DMS53 (cell line): ENCODE measurements around the gene TMPRSS3.

Experiments
- DNase-seq: peaks from one replicate; lab custom pipeline; 2025; lab: John Stamatoyannopoulos, UW

The TMPRSS3 gene

DNA sequence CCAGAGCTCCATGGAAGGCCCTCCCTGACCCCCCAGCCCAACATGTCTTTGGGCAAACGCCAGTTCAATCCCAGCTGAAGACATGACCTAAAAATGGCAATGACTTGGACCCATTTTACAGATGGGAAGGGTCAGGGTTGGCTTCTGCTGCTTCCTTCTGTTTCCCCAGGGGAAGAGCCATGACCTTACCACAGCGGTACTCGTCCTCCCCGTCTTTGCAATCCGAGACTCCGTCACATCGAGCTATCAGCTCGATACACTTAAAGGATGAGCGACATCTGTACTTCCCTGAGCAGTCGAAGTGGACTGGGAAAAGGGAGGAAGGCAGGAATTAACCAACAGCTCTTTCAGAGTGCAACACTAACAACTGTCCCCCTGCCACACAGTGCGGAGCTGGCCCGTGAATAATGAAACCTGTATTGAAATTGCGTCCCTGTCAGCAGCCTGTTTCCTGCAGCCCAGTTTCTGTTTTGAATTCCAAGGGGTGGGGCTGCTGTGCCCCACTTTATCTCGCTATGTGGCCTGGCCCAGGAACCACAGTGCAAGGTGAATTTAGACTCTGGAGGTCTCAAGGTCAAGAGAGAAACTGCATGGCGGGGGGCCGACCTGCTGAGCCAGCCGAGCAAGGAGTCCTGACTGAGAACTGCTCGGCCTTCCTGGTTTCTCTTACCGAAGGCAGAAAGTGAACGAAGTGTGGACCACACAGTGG lies 7.0 kb downstream of the TMPRSS3 start:
- DNase-seq, result peak; percentile 70

DNA sequence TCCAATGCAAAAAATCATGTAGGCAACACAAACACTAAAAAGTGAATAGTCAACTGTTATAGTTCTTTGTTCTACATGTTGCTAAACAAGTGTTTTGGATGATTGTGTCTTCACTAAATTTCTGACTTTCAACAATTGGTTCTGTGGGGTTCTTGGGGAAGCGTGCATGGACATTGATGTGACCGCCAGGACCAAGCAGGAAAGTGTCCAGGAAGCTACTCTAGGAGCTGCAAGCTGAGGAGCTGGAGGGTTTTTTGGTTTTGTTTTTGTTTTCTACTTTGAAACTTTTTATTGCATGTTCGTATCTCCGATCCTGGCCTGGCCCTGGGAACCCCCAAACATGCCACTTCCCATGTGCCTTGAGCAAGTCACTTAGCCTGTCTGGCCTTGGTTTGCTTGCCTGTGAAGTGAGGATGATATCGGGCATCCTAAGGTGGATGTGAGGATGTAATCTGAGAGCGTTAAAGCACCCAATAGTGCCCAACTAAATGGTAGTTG lies 8.0 kb downstream of the TMPRSS3 start:
- no peak for DNase-seq

DNA sequence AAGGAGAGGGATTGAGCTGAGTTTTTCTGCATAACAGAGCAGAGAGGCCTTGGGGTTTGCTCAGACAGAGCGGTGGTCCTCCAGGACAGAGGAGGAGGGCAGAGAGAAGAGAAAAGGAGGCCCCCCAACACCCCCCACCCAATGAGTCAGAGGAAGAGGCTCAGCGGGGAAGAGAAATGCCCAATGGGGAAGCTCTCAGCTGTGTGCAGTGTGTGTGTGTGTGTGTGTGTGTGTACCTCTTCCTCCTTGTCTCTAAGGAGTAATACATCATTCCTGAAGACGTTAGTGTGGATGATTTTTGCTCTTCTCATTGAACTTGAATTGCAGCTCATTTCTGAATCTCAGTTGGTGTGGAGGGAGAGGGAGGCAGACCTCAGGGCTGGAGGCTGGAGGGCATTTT lies 8.7 kb downstream of the TMPRSS3 start:
- no peak for DNase-seq

DNA sequence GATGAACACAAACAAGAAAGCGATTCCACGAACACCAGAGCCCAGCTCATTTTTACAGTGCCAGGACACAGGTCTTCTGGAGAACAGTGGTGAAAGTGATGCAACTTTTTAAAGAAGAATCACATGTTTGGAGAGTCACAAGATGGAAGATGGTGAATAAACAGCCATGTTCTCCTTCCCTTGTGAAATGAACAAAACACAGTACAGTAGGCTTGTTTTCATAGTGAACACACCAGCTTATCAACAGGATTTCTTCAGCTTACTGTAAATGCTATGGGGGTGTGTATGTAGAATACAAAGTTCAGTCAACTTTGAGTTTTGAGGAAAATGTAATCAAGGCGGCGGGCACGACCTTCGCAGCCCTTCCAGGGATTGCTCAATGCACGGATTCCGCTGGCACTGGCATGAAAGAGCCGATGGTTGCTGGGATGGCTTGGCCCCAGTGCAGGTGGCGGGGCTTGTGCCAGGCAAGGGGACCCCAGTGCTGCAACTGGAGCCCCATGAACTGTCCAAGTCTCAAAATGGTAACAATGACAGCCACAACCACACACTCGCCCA lies 9.7 kb downstream of the TMPRSS3 start:
- DNase-seq, result no peak

DNA sequence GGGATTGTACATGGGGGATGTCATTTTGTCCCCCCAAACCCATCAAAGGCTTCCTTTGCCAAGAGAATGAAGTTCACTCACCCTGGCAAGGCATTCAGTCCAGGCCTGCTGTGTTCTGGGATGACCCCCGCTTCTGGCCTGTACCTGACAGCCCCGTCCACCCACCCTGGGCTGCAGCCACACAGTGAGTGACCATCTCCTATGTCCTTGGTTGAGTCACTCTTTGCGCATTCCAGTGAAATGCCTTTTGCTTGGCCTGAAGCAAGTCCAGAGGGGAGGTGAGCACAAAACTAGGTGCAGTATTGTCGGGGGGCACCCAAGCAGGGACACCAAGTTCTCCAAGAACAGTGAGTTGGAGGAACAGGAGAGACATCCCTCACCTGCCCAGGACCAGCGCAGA lies 10.2 kb downstream of the TMPRSS3 start:
- no peak for DNase-seq

DNA sequence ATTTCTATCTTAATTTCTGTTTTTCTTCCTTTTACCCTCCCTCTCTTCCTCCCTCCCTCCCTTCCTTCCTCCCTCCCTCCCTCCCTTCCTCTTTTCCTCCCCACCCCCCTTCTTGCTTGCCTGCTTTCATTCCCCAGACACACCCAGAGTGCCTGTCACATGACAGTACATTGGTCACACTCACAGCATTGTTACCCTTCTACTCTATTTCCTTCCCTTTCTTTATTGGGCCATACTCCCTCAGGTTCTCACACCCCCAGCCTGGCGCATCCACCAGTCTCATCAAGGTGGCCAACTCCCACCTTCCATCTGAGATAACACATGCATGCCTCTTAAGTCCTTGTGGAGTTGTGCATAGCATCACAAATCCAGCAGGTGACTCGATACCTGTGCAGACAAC lies 10.9 kb downstream of the TMPRSS3 start:
- DNase-seq, result no peak

DNA sequence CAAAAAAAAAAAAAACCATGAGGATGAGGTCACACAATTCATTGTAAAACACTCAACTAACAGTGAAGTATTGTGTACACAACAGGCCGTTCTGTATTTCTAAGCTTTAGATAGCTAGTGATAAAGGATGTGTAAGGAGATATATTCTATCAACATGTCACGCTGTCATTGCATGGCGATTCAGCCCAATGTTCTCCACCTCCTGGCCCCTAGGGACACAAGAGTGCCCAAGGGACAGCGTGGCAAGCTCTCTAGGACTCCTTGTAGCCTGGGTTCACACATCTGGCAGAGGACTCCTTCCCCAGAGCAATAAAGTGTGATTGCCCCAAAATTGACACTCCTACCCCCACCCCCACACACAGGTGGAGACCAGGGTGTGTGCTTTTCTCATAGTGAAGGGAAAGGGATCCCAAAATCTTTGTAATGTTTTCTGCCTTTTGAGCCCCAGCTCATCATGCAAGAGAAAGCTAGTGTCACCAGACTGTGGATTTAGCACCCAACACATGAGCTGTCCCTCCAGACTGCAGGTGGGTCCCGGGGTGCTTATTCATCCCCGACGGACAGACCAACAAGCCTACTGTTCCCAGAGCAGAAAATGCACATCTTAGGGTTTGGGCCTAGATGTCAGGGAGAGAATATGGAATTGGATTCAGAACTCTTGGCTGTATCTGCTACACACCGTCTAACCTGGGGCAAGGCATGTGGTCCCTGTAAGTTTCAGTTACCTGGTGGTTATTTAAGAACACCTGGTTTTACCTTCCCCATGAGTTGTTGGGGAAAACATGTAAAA lies 11.5 kb downstream of the TMPRSS3 start:
- DNase-seq, result peak; percentile 86

DNA sequence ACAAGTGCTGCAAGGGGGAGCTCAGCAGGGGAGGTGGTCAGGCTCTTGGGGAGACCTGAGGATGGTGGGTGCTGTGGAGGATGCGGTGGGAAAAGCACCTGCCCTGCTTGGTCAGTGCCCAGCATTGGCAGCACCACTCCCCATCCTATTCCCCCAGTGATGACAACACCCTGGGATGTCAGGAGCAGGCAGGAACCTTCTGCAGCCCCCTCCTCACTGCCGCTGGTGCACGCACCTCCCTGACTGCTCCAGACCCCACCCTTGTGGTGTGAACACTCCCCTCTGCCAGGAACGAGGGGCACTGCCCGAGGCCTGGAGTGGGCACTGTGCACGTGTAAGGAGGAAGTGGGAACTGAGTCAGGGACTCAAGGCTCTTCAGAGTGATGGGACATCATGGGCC lies 12.5 kb downstream of the TMPRSS3 start:
- DNase-seq, result no peak

DNA sequence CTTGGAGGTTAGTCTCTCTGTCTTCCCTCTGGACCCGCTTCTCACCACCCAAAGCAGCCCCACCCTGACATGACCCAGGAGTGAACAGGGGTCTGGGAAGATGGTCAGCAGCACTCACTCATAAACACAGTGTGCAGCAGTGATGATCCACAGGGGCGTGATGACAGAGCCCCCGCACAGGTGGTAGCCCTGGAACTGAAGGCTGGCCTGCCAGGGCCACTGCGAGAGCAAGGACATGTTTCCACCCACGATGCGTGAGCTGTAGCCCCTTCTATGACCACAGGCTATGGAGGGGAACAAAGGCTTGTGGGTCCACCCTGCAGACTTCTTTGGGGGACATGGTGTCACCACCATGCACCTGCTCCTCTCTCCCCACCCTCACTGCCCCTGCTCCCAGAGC lies 12.9 kb downstream of the TMPRSS3 start:
- no peak for DNase-seq

DNA sequence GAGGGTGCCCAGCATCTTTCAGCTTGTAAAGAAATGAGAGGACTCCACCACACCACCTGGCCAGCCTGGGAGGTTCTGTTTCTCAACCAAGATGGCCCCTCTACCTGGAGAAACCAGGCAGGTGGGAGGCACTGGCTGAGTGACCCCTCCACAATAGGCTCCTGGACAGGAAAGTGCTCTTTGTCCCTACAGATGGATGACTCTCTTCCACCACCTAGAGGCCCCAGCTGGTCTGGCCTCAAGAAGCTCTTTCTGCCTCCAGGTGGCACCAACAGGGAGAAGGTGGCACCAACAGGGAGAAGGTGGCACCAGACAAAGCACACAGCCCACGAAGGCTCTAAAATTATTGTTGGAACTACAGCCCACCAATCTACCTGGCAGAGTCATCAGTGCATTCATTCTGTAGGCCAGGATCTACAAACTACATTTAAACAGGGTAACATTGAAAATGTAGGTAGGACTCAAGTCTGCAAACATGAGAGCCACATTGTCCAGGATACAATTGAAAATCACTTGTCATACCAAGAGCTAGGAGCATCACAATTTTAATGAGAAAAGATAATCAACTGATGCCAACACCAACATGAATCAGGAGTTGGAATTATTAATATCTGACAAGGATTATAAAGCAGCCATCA lies 14.4 kb downstream of the TMPRSS3 start:
- peak; percentile 89 for DNase-seq

DNA sequence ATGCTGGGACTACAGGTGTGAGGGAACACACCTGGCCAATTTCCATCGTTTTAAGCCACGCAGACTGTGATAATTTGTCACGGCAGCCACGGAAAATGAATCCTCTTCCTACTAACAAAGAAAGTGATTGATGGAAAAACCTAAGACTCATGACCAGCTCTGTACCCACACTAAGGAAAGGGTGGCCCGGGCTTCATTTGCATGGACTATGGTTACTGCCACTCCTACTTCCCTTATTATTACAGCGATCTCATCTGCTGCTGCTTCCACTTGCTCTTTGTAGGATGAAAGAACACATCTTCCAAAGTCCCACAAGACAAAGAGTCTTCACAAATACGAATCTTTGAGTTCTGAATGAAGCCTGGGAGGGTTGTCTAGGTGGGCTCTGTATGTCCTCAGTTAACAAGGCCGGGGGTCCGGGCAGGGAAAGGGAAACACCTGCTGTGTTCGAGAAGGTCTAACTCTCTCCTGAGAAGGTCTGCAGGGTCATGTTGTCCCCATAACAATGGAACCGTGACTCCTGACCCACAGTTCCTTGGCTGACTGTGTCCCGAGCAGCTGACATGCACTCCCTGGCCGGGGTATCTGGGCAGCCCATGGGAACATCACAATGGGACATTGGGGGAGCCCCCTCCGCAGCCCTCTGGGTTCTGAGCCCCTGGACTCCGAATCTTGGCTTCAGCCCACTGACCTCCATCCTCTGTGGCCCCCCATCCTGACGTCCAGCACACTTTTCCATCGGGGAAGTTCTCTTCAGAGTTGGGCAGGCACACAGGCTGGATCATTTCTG lies 16.2 kb downstream of the TMPRSS3 start:
- DNase-seq, result no peak

DNA sequence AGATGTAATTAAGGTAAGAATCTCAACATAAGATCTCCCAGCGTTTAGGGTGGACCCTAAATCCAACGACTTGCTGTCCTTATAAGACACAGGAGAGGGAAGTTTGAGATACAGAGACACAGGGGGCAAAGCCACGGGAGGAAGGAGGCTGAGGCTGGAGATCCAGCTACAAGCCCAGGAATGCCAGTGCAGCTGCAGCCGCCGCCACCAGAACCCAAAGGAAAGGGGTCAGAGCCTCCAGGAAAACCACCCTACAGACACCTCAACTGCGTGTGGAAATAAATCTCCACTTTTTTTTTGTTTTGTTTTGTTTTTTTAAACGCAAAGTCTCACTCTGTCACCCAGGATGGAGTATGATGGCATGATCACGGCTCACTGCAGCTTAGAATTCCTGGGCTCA lies 17.4 kb downstream of the TMPRSS3 start:
- DNase-seq, result no peak

DNA sequence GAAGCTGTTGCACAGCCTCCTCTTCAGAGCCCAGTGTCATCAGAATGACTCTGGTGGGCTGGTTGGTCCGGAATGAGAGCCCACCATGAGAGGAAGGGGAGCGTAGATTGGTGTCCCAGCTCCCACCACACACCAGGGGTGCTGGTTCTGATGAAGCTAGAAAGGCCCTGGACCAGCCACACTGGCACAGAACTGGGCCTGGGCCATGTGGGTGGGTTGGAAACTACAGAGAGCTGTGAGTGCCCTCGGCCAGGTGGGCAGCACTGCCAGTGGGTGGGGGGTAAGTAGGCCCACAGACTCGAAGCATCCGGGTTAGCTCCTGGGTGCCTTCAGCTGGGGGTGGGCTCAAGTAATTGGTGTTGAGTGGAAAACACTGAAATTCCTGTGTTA lies 17.9 kb downstream of the TMPRSS3 start:
- no peak for DNase-seq

DNA sequence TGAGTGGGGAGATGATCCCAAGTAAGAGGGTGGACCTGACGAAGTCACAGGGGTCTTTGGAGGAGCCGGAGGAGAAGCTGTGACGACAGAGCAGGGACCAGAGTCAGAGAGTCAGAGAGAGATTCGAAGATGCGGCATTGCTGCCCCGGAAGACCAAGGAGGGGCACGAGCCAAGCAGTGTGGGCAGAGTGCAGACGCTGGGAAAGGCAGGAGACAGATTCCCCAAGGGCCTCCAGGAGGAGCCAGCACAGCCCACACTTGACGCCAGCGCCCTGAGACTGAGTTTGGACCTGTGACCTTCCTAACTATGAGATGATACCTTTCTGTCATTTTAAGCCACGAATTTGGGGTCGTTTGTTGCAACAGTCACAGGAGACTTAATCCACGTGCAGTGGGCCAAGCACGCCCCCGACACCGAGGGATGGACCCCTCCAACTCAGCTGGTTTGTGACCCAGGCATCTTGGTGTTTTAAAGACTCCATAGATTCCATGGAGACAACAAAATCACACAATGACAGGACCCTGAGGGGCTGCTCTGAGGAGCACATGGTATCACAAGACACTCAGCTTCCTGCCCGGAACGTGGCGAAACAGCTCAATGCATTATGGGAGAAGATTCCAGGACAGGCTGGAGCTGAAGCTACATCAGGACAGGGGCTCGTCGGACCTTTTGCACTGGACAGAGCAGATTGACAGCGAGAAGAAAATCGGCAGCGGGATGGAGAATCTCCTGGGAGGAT lies 18.5 kb downstream of the TMPRSS3 start:
- DNase-seq, result no peak

DNA sequence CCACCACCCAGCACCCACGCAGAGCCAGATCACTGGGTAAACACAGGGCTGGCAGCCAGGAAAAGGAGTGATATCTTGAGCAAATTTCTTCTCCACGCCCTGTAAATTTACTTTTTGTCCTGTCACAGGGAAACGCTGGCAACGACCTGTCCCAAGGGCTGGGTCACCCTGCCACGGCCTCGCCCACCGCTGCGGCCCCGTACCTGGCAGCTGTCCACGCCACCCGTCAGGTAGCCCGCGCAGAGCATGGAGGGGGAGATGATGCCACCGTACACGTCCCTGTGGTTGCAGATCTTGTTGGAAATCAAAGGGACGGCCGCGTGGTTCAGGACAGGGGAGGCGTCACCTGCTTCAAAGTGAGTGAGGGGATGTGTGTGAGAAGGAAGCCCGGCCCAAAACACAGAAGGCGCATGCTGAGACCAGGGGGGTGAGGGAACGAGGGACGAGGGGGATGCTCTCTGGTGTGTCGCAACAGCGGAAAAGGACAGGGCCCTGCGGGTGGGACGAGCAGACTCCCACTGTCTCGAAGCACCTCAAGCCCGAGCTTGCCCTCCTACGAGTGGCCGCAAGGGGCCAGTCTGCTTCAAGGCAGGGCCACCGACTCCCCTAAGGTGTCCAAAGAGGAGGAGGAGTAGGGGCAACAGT lies 19.4 kb downstream of the TMPRSS3 start:
- DNase-seq, result peak; percentile 38

DNA sequence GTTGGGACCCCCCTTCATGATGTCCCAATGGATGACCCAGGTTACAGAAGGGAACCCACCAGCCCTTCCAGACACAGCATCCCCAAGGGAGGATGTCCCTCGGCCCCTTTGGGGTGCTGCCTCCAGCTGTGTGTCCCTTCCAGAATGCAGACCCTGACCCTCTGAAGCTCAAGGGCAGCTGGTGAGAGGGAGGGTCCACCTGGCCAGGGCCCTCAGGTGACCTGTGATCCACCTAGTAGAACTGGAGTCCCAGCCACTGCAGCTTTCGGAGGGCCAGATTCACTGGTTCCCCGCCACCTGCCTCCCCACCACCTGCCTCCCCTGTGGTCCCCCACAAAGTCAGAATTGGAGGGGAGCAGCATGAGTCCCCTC lies 19.9 kb downstream of the TMPRSS3 start:
- DNase-seq, result no peak

DNA sequence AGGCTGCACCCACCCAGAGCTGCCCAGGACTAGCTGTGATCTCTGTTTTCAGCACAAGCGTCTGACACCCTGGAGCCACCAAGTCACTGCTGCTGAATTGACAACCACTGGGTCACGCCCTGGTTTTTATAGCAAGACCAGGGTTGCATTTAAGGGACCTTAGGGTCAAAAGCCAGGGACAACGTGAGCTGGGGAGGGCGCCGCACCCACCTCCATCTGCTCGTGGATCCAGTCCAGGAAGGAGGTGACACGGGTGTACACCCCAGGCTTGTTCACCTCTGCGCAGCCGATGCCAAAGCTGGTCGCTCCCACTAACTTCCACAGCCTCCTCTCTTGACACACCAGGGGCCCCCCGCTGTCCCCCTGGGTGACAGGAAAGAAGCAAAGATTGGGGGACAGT lies 20.3 kb downstream of the TMPRSS3 start:
- DNase-seq, result no peak

DNA sequence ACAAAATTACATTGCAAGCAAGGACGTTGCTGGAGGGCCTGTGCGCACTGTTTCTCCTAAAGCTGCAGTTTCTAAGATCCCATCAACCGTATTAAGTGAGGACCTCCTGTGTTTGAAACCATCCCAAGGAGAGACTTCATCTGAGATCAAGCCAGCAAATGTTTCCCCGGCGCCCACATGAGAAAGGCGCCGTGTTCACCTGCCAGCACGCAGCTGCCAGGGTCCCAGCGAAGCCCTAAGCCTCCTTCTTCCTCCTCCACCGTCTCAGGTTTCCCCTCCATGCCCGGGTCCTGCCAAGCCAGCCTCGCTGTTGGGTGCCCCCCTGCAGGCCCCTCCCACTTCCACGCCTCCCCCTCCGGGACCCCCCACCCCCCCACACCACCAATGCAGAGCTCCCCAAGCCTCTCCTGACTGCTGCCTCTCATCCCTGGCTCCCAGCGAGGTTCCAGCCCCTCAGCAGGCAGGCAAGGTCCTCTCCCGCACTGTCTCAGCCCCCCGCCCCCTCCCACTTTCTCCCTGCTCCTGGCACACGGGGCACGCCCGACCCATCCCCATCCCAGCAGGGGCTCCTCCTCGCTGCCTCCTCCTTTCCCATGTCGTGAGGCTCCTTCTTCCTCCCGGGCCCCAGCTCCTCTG lies 20.9 kb downstream of the TMPRSS3 start:
- DNase-seq, result no peak

DNA sequence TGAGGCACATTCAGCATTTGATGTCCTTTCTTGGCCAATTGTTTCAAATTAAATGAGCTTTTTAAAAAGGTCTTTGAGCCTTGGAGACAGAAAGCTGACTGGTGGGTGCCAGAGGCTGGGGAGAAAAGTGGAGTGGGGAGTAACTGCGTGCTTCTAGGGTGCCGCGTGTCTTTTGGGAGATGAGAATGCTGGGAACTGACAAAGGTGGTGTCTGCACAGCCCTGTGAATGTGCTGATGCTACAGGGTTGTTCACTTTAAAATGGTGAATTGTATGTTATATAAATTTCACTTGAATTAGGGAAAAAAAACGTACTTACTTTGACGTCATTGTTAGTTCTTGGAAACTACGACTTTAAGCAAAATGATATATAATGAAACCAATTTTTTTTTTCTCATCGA lies 21.4 kb downstream of the TMPRSS3 start:
- no peak for DNase-seq

DNA sequence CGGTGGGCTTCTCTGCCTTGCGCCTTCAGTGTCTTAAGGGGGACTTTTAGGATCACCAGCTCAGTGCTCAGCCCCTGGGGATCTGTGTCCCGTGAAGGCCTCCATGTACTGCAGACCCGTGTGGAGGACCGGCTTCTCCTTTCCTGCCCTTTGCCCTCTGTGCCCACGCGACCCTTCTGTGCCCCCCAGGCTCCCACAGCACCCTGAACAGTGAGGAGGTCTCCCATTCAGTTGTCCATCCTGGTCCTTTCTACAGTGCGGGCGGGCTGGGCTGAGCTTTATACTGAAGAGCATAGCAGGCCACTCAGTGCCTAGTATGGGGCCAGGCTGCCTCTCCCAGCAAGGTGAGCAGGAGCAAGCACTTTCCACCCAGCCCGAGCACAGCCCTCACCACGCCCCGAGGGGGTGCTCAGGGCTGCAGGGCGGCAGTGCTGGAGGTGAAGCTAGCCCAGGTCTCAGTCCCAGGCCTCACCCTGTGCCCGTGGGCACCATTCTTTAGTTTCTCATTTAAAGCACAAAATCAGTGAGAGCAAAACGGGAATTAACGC lies 21.9 kb downstream of the TMPRSS3 start:
- no peak for DNase-seq
